HFFc6 (cell line): ENCODE results near the gene STK11IP. TPM values are rescaled to one million over a fixed set of nuclear protein-coding genes. Genes with fewer than 3 reads are reported as not detected.

ENCODE experiments used
- DNase-seq: peaks from one replicate; pipeline ENCODE4 v3.0.0-alpha.2; 2018
- H3K27ac Mint-ChIP-seq: 2 replicates; pipeline ENCODE4 v1.8.0; 2020; ENCODE audit warnings: mild to moderate bottlenecking, mixed read lengths
- H3K27me3 Mint-ChIP-seq: 2 replicates; pipeline ENCODE4 v1.8.0; 2021; ENCODE audit warnings: mild to moderate bottlenecking, moderate library complexity, mixed read lengths; ENCODE audit not compliant: insufficient read depth
- H3K36me3 Mint-ChIP-seq: 2 replicates; pipeline ENCODE4 v1.8.0; 2021; ENCODE audit warnings: low read depth, mixed read lengths
- H3K4me1 Mint-ChIP-seq: 2 replicates; pipeline ENCODE4 v1.8.0; 2020; ENCODE audit warnings: low read depth, mixed read lengths
- H3K4me3 Mint-ChIP-seq: 2 replicates; pipeline ENCODE4 v1.8.0; 2020; ENCODE audit warnings: mild to moderate bottlenecking, moderate library complexity, mixed read lengths
- H3K9me3 Mint-ChIP-seq: 2 replicates; pipeline ENCODE4 v1.8.0; 2020; ENCODE audit warnings: mild to moderate bottlenecking, mixed read lengths
- total RNA-seq, 6 experiments: library from RNA; stranded (reverse); fragmentation: NEBNext Ultra II Directional; extraction: Animal tissue kit (Norgen Biotek cat#: 25700); gene quantifications; 2 replicates in 1 of 6; 3 replicates in 5 of 6; pipeline ENCODE4 v1.2.3, GENCODE V29; 2021
- TF ChIP-seq, protein P1 (sequence below): fragments of 200-600 bp; sonication (generic); IDR thresholded peaks from 2 replicates; pipeline ENCODE4 v1.5.0; 2021; ENCODE audit warnings: antibody characterized with exemption, mild to moderate bottlenecking

Gene STK11IP
- total RNA-seq, 6 experiments from 2014 or later = 17.4 to 21.5 (median 18.9) TPM

DNA sequence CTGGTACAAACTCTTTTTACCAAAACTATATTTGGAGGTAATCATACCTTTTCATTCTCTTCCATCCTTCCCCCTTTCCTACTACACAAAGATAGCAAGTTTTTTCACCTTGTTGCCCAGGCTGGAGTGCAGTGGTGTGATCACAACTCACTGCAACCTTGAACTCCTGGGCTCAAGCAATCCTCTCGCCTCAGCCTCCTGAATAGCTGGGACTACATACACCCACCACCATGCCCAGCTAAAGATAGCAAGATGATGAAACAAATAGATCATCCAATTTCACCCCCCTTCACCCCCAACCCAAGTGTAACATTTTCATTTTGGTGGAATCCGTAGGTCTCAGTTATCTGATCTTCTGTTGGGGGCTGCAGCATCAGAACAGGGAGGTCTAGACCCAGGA is 4.5 kb upstream of the STK11IP start:
- Mint-ChIP-seq H3K27me3 (peaks cover 17% of the 10 kb centered on the region), H3K4me1 (peaks cover 25% of the 10 kb centered on the region), H3K4me3 (no peak overlapping the region), H3K36me3 (no peaks in the 10 kb centered on the region), H3K27ac (no peak overlapping the region), H3K9me3 (no peaks in the 10 kb centered on the region)
- TF ChIP-seq, protein P1, sequence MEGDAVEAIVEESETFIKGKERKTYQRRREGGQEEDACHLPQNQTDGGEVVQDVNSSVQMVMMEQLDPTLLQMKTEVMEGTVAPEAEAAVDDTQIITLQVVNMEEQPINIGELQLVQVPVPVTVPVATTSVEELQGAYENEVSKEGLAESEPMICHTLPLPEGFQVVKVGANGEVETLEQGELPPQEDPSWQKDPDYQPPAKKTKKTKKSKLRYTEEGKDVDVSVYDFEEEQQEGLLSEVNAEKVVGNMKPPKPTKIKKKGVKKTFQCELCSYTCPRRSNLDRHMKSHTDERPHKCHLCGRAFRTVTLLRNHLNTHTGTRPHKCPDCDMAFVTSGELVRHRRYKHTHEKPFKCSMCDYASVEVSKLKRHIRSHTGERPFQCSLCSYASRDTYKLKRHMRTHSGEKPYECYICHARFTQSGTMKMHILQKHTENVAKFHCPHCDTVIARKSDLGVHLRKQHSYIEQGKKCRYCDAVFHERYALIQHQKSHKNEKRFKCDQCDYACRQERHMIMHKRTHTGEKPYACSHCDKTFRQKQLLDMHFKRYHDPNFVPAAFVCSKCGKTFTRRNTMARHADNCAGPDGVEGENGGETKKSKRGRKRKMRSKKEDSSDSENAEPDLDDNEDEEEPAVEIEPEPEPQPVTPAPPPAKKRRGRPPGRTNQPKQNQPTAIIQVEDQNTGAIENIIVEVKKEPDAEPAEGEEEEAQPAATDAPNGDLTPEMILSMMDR = no peak
- no peak for DNase-seq

GRCh38 chr2:219595256-219595655 is 2.4 kb upstream of the STK11IP start:
- no peaks in the 10 kb centered on the region for H3K36me3 Mint-ChIP-seq
- no peaks in the 10 kb centered on the region for H3K9me3 Mint-ChIP-seq
- H3K27ac Mint-ChIP-seq = peak overlapping the region; percentile 98
- H3K4me3 Mint-ChIP-seq = no peak overlapping the region
- DNase-seq = no peak
- TF ChIP-seq, protein P1 = no peak; the same call in 1 of the 2 replicates
- peaks cover 40% of the 10 kb centered on the region for H3K4me1 Mint-ChIP-seq
- H3K27me3 Mint-ChIP-seq = peaks cover 12% of the 10 kb centered on the region

- Mint-ChIP-seq H3K27ac (peak overlapping the region; percentile 98), H3K36me3 (0 out of 2 replicates have a peak, but pooled peaks cover 4% of the 10 kb centered on the region), H3K4me1 (peaks cover 46% of the 10 kb centered on the region), H3K9me3 (no peaks in the 10 kb centered on the region), H3K4me3 (peak overlapping the region; percentile 96), H3K27me3 (peaks cover 5% of the 10 kb centered on the region)
- TF ChIP-seq, protein P1 = no peak
- no peak for DNase-seq
Observed at GRCh38 chr2:219596954-219597551, 604 bp upstream of the STK11IP start.

DNA sequence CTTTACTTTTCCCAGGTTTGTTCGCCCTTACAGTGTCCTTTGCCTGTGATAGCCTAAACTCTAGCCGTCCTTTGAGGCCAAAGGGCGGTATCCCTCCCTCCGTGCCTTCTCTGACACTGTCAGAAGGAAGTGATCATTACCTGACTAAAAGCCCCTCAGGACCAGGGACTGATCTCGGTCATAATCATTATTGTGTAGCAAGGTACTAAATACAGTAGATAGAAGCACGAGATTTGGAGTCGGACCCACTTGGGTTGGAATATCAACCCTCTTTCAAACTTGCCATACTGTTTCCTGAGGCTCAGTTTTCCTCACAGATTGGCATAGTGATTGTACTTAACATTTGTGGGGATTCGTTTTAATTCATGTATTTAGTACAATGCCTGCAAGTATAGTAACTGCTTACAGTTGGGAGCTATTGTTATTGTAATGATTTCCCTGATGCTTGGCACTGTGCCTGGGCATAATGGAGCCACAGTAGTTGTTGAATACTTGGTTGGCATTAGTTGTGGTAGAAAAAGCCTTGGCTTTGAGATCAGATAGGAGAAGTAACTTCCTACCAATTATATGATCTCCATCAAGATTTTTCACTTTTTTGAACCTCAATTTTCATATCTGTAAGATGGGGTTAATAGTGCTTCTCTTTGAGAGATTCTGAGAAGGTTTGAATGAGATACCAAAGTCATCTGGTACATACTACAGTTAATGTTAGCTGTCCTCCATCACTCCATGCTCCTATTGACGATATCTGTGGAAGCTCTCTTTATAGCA is 836 bp downstream of the STK11IP start:
- TF ChIP-seq, protein P1 = no peak
- Mint-ChIP-seq H3K27ac (peak overlapping the region; percentile 98), H3K27me3 (peaks cover 5% of the 10 kb centered on the region), H3K9me3 (no peaks in the 10 kb centered on the region), H3K4me1 (peaks cover 46% of the 10 kb centered on the region), H3K4me3 (peak overlapping the region; percentile 96), H3K36me3 (0 out of 2 replicates have a peak, but pooled peaks cover 4% of the 10 kb centered on the region)
- no peak for DNase-seq

- no peak overlapping the region for H3K27ac Mint-ChIP-seq
Observed at GRCh38 chr2:219603771-219604170, 6.1 kb downstream of the STK11IP start.

More at GRCh38 chr2:219603771-219604170, 6.1 kb downstream of the STK11IP start:
- Mint-ChIP-seq H3K4me3 (no peak overlapping the region), H3K4me1 (peaks cover 15% of the 10 kb centered on the region), H3K36me3 (0 out of 2 replicates have a peak, but pooled peaks cover 10% of the 10 kb centered on the region), H3K9me3 (no peaks in the 10 kb centered on the region), H3K27me3 (no peaks in the 10 kb centered on the region)
- TF ChIP-seq, protein P1 = no peak
- DNase-seq = no peak
